ENCODE results near the gene FOXE1. TPM values are rescaled to one million over a fixed set of nuclear protein-coding genes. Genes with fewer than 3 reads are reported as not detected.

The FOXE1 gene
- polyA plus RNA-seq, 1 donor: not detected

- no peak for DNase-seq
Observed at GRCh38 chr9:97848480-97849237, 4.4 kb upstream of the FOXE1 start.

GRCh38 chr9:97849980-97850379 is 3.0 kb upstream of the FOXE1 start:
- DNase-seq: no peak

GRCh38 chr9:97850746-97851445 is 2.1 kb upstream of the FOXE1 start:
- DNase-seq: no peak

GRCh38 chr9:97851446-97851883 is 1.6 kb upstream of the FOXE1 start:
- no peak for DNase-seq

- no peak for DNase-seq
Observed at GRCh38 chr9:97852001-97852398, 1.0 kb upstream of the FOXE1 start.

GRCh38 chr9:97852399-97853055 is 499 bp upstream of the FOXE1 start:
- DNase-seq: no peak

GRCh38 chr9:97853844-97854695 is 1.0 kb downstream of the FOXE1 start:
- DNase-seq: no peak

- DNase-seq: no peak
Observed at GRCh38 chr9:97854696-97855485, 1.9 kb downstream of the FOXE1 start.

- DNase-seq: no peak
Observed at GRCh38 chr9:97855486-97855875, 2.5 kb downstream of the FOXE1 start.

- no peak for DNase-seq
Observed at GRCh38 chr9:97855899-97856298, 2.9 kb downstream of the FOXE1 start.

GRCh38 chr9:97856857-97857605 is 4.0 kb downstream of the FOXE1 start:
- no peak for DNase-seq

- no peak for DNase-seq
Observed at GRCh38 chr9:97857606-97858392, 4.8 kb downstream of the FOXE1 start.

GRCh38 chr9:97858393-97858713 is 5.3 kb downstream of the FOXE1 start:
- no peak for DNase-seq

- no peak for DNase-seq
Observed at GRCh38 chr9:97858826-97859225, 5.8 kb downstream of the FOXE1 start.

- no peak for DNase-seq
Observed at GRCh38 chr9:97859346-97859745, 6.3 kb downstream of the FOXE1 start.

GRCh38 chr9:97860451-97861147 is 7.6 kb downstream of the FOXE1 start:
- no peak for DNase-seq

- DNase-seq: no peak
Observed at GRCh38 chr9:97861148-97861475, 8.1 kb downstream of the FOXE1 start.

- no peak for DNase-seq
Observed at GRCh38 chr9:97863314-97863713, 10.3 kb downstream of the FOXE1 start.

GRCh38 chr9:97864396-97864795 is 11.4 kb downstream of the FOXE1 start:
- DNase-seq: no peak
